ENCODE results near the gene ZFPM1. TPM values are rescaled to one million over a fixed set of nuclear protein-coding genes. Genes with fewer than 3 reads are reported as not detected.

Gene ZFPM1
- total RNA-seq, 4 donors from 2014 or later = 0.40 to 1.4 (median 0.59) TPM

DNA sequence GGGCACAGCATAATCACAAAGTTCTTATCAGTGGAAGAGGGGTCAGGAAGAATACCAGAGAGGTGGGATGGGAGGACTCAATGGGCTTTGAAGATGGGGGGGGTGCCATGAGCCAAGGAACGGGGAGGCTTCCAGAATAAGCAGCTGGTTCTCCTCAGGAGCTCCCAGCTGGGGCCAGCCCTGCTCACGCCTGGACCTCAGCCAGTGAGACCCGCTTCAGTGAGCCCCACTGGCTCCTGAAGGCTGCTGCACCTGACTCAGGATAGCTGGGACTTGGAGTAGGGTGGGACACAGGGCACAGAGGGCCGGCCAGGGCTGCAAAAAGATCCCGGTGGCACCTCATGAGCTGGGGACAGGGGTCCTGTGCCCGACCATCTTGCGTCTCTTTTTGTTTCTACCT, 92.7 kb downstream of the ZFPM1 start:
- no peak for ATAC-seq
- Histone ChIP-seq H3K27ac (no peak overlapping the region), H3K9me3 (peaks cover 0 to 37% (median 0%) of the 10 kb centered on the region in 3 donors), H3K4me3 (no peak overlapping the region), H3K27me3 (peaks cover 58% of the 10 kb centered on the region), H3K4me1 (peaks cover 0 to 11% (median 0%) of the 10 kb centered on the region in 3 donors), H3K36me3 (no peaks in the 10 kb centered on the region)
- TF ChIP-seq, protein P1, sequence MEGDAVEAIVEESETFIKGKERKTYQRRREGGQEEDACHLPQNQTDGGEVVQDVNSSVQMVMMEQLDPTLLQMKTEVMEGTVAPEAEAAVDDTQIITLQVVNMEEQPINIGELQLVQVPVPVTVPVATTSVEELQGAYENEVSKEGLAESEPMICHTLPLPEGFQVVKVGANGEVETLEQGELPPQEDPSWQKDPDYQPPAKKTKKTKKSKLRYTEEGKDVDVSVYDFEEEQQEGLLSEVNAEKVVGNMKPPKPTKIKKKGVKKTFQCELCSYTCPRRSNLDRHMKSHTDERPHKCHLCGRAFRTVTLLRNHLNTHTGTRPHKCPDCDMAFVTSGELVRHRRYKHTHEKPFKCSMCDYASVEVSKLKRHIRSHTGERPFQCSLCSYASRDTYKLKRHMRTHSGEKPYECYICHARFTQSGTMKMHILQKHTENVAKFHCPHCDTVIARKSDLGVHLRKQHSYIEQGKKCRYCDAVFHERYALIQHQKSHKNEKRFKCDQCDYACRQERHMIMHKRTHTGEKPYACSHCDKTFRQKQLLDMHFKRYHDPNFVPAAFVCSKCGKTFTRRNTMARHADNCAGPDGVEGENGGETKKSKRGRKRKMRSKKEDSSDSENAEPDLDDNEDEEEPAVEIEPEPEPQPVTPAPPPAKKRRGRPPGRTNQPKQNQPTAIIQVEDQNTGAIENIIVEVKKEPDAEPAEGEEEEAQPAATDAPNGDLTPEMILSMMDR (IDR thresholded peaks at IDR 0.05) = no peak
- TF ChIP-seq POLR2A (IDR thresholded peaks at IDR 0.05) = no peak
- no peak for TF ChIP-seq EP300 (IDR thresholded peaks at IDR 0.05)
- TF ChIP-seq POLR2AphosphoS5 (IDR thresholded peaks at IDR 0.05) = no peak
- WGBS, 2 donors (ENCODE audit: low coverage in 1 of 2) = 61% methylated on average over 3 of the region's 7 CpGs; no CpG with 5 or more reads in 1 of the 2 donors

DNA sequence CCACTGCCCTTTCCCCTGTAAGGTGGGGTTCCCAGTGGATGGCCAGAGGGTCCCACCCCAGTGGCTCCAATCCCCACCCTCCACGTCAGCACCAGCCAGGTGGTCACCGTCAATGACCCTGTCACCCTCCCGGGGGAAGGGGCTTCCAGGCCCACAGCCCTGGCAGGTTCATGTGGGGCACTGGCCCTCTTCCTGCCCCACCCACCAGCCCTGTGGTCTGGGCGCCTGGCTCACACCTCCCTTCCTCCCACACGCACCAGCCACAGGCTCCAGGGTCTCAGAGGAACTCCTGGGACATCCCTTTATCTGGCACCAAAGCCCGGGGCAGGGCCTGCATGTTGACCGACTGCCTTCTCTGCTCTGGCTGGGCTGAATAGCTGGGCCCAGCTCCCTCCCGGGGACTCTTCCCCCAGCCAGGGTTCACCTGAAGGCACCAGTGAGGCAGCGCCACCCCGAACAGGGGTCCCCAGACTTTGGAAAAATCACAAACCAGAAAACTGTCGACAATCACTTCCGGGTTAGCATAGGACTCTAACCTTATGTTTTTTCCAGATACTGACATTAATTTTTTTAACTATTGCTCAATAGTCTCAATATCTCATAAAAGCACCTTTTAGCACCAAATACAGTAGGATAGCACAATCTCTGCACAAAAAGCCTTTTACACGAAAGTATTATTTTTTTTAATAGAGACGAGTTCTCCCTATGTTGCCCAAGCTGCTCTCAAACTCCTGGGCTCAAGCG, 95.2 kb downstream of the ZFPM1 start:
- H3K4me3 ChIP-seq = no peak overlapping the region
- H3K4me1 ChIP-seq = peaks cover 0 to 12% (median 0%) of the 10 kb centered on the region in 3 donors
- peaks cover 0 to 20% (median 0%) of the 10 kb centered on the region in 3 donors for H3K9me3 ChIP-seq
- no peak for TF ChIP-seq EP300 (IDR thresholded peaks at IDR 0.05)
- no peak for TF ChIP-seq POLR2AphosphoS5 (IDR thresholded peaks at IDR 0.05)
- TF ChIP-seq POLR2A (IDR thresholded peaks at IDR 0.05) = no peak
- TF ChIP-seq, protein P1 (IDR thresholded peaks at IDR 0.05) = no peak
- peaks cover 51% of the 10 kb centered on the region for H3K27me3 ChIP-seq
- H3K27ac ChIP-seq = no peak overlapping the region
- ATAC-seq = no peak
- WGBS, 2 donors (ENCODE audit: low coverage in 1 of 2) = 65 to 72% methylated on average over 6 to 7 of the region's 15 CpGs
- no peaks in the 10 kb centered on the region for H3K36me3 ChIP-seq

DNA sequence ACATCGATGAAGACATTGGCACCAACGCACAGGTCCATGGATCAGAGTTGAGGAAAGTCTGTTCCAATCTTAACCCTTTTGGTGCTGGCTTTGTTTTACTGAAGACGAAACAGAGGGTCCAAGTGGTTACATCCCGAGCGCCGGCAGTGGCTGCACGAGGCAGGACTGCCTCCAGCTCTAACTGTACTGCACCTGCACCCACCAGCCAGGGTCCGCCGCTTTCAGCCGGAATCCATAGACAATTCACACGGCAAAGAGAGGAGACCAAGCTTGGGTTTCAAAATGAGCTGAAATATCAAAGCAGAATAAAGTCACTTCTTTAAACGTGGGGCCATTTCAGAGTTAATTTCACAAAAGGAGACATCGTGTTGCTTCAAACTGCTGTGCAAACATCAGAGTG, 95.9 kb downstream of the ZFPM1 start:
- 57 to 65% methylated on average over 5 to 7 of the region's 13 CpGs for WGBS, 2 donors (ENCODE audit: low coverage in 1 of 2)
- Histone ChIP-seq H3K27ac (no peak overlapping the region), H3K27me3 (peaks cover 58% of the 10 kb centered on the region), H3K4me3 (no peak overlapping the region), H3K4me1 (peaks cover 0 to 12% (median 0%) of the 10 kb centered on the region in 3 donors), H3K9me3 (peaks cover 0 to 14% (median 0%) of the 10 kb centered on the region in 3 donors), H3K36me3 (no peaks in the 10 kb centered on the region)
- no peak for ATAC-seq
- no peak for TF ChIP-seq EP300 (IDR thresholded peaks at IDR 0.05)
- no peak for TF ChIP-seq POLR2A (IDR thresholded peaks at IDR 0.05)
- TF ChIP-seq POLR2AphosphoS5 (IDR thresholded peaks at IDR 0.05) = no peak
- TF ChIP-seq, protein P1 (IDR thresholded peaks at IDR 0.05) = no peak

DNA sequence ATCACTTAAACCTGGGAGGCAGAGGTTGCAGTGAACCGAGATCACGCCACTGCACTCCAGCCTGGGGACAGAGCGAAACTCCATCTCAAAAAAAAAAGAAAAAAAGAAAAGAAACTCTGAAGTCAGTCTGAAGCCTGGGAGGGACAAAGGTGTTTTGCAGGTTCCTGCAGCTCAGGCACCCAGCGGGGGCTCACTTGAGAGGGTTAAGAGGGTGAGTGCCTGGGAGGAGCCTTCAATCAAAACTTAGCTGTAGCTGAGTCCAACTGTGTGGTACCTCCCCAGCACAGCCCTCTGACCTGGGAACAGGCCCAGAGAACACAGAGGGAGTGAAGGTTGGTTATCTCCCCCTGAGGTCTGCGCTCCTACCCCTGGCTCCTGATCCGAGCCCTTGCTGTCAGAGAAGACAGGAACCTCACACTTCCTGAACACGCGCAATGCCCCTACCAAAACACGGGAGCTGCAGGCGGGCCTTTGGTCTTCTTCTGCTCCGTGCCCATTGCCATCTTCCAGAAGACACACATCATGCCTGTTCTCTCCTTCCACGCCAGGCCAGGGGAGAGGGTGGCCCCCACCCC, 96.7 kb downstream of the ZFPM1 start:
- no peak for ATAC-seq
- no peak overlapping the region for H3K27ac ChIP-seq
- H3K9me3 ChIP-seq = peaks cover 0 to 6% (median 0%) of the 10 kb centered on the region in 3 donors
- peaks cover 63% of the 10 kb centered on the region for H3K27me3 ChIP-seq
- H3K36me3 ChIP-seq = no peaks in the 10 kb centered on the region
- 80% methylated on average over 1 of the region's 12 CpGs; no CpG with 5 or more reads in 1 of the 2 donors for WGBS, 2 donors (ENCODE audit: low coverage in 1 of 2)
- peaks cover 0 to 12% (median 0%) of the 10 kb centered on the region in 3 donors for H3K4me1 ChIP-seq
- TF ChIP-seq, protein P1 (IDR thresholded peaks at IDR 0.05) = no peak
- TF ChIP-seq POLR2AphosphoS5 (IDR thresholded peaks at IDR 0.05) (no peak), EP300 (IDR thresholded peaks at IDR 0.05) (no peak), POLR2A (IDR thresholded peaks at IDR 0.05) (no peak)
- no peak overlapping the region for H3K4me3 ChIP-seq
